Fibroblast of upper back skin (primary cell): ENCODE measurements around the gene GRID1.

ENCODE experiments used
- DNase-seq: peaks from one replicate; pipeline ENCODE4 v3.0.0-alpha.2; 2013

Gene GRID1

GRCh38 chr10:86366033-86366901, at the start of gene GRID1:
GRID1 (minus strand) TSS chr10:86366795.
- DNase-seq: no peak

- DNase-seq: no peak
Observed at GRCh38 chr10:86415583-86415982, 49.0 kb upstream of the GRID1 start.

GRCh38 chr10:86415116-86415515, 48.5 kb upstream of the GRID1 start:
- DNase-seq: no peak

GRCh38 chr10:86413046-86413728, 46.6 kb upstream of the GRID1 start:
- DNase-seq: peak; percentile 75

- DNase-seq: no peak
Observed at GRCh38 chr10:86411852-86412560, 45.4 kb upstream of the GRID1 start.

GRCh38 chr10:86411281-86411841, 44.8 kb upstream of the GRID1 start:
- DNase-seq: peak; percentile 84

- DNase-seq: peak; percentile 64
Observed at GRCh38 chr10:86410542-86411124, 44.0 kb upstream of the GRID1 start.

GRCh38 chr10:86409183-86409582, 42.6 kb upstream of the GRID1 start:
- DNase-seq: no peak

GRCh38 chr10:86403183-86403797, 36.7 kb upstream of the GRID1 start:
- no peak for DNase-seq

- peak; percentile 17 for DNase-seq
Observed at GRCh38 chr10:86402283-86402941, 35.8 kb upstream of the GRID1 start.

- no peak for DNase-seq
Observed at GRCh38 chr10:86401588-86402282, 35.1 kb upstream of the GRID1 start.

GRCh38 chr10:86400705-86401587, 34.4 kb upstream of the GRID1 start:
- DNase-seq: no peak

GRCh38 chr10:86399879-86400704, 33.5 kb upstream of the GRID1 start:
- peak; percentile 96 for DNase-seq

- DNase-seq: no peak
Observed at GRCh38 chr10:86399514-86399878, 32.9 kb upstream of the GRID1 start.

GRCh38 chr10:86397120-86397519, 30.5 kb upstream of the GRID1 start:
- DNase-seq: no peak

GRCh38 chr10:86393862-86394455, 27.4 kb upstream of the GRID1 start:
- DNase-seq: no peak

GRCh38 chr10:86393362-86393761, 26.8 kb upstream of the GRID1 start:
- DNase-seq: no peak

GRCh38 chr10:86392723-86393094, 26.1 kb upstream of the GRID1 start:
- DNase-seq: no peak
